Neural cell (in vitro differentiated cells): ENCODE measurements around the gene LPIN1. TPM values are rescaled to one million over a fixed set of nuclear protein-coding genes. Genes with fewer than 3 reads are reported as not detected.

Experiments used
- H2AFZ ChIP-seq: fragments of 200-600, 300-800 bp; sonication (generic), shearing (Covaris generic); 2 replicates; pipeline ENCODE4 v1.6.0; 2014; ENCODE audit warnings: low read depth, mild to moderate bottlenecking, antibody characterized with exemption, low read length, moderate library complexity
- H3F3A ChIP-seq: fragments of 200-600 bp; shearing (Covaris generic); 2 replicates; pipeline ENCODE4 v1.6.1; 2016; ENCODE audit warnings: mild to moderate bottlenecking, moderate library complexity, mixed read lengths, antibody characterized with exemption, low read length; ENCODE audit not compliant: insufficient read depth, poor library complexity, severe bottlenecking
- H3K27ac ChIP-seq: fragments of 200-600, 300-800 bp; sonication (generic), shearing (Covaris generic); 2 replicates; pipeline ENCODE4 v1.5.1; 2014; ENCODE audit warnings: mild to moderate bottlenecking, low read length, moderate library complexity
- H3K27me3 ChIP-seq: fragments of 300-800, 200-600 bp; sonication (generic), shearing (Covaris generic); 2 replicates; pipeline ENCODE4 v1.6.0; 2014; ENCODE audit warnings: mild to moderate bottlenecking, low read depth, low read length, moderate library complexity; ENCODE audit not compliant: insufficient read depth
- H3K36me3 ChIP-seq: fragments of 300-800, 200-600 bp; sonication (generic), shearing (Covaris generic); 2 replicates; pipeline ENCODE4 v1.5.1; 2014; ENCODE audit warnings: mild to moderate bottlenecking, antibody characterized with exemption, low read length, moderate library complexity; ENCODE audit not compliant: insufficient read depth
- H3K4me2 ChIP-seq: fragments of 300-800, 200-600 bp; sonication (generic), shearing (Covaris generic); 2 replicates; pipeline ENCODE4 v1.6.0; 2014; ENCODE audit warnings: mild to moderate bottlenecking, low read length
- H3K4me3 ChIP-seq: fragments of 300-800, 200-600 bp; sonication (generic), shearing (Covaris generic); 2 replicates; pipeline ENCODE4 v1.5.1; 2014; ENCODE audit warnings: mild to moderate bottlenecking, low read length, moderate library complexity
- H3K79me2 ChIP-seq: fragments of 200-600 bp; shearing (Covaris generic); replicated peaks from 2 replicates; pipeline ENCODE4 v1.6.0; 2014; ENCODE audit warnings: mild to moderate bottlenecking, low read length, moderate library complexity; ENCODE audit not compliant: insufficient read depth
- H3K9ac ChIP-seq: fragments of 300-800, 200-600 bp; sonication (generic), shearing (Covaris generic); 2 replicates; pipeline ENCODE4 v1.6.1; 2016; ENCODE audit warnings: mild to moderate bottlenecking, low read length, mixed read lengths
- H3K9me2 ChIP-seq: fragments of 200-600 bp; shearing (Covaris generic); 2 replicates; pipeline ENCODE4 v1.6.1; 2016; ENCODE audit warnings: mild to moderate bottlenecking, low read length, mixed read lengths; ENCODE audit not compliant: insufficient read depth
- H3K9me3 ChIP-seq: fragments of 200-600, 300-800 bp; sonication (generic), shearing (Covaris generic); 2 replicates; pipeline ENCODE4 v1.6.1; 2016; ENCODE audit warnings: mild to moderate bottlenecking, mixed run types, low read length, moderate library complexity, mixed read lengths
- H4K20me1 ChIP-seq: fragments of 200-600 bp; shearing (Covaris generic); 2 replicates; pipeline ENCODE4 v1.6.1; 2016; ENCODE audit warnings: mild to moderate bottlenecking, mixed run types; ENCODE audit not compliant: insufficient read depth
- EP300 ChIP-seq: fragments of 450-650 bp; conservative IDR thresholded peaks from 2 replicates; pipeline ENCODE4 v1.6.1; 2014; ENCODE audit warnings: antibody characterized with exemption, mild to moderate bottlenecking, moderate library complexity; ENCODE audit not compliant: poor library complexity, severe bottlenecking
- EZH2 ChIP-seq: fragments of 200-600, 300-800 bp; shearing (Covaris generic), sonication (generic); IDR thresholded peaks from 2 replicates; pipeline ENCODE4 v1.6.1; 2014; ENCODE audit warnings: antibody characterized with exemption, low read length, borderline replicate concordance, mild to moderate bottlenecking; ENCODE audit not compliant: insufficient read depth, poor library complexity, severe bottlenecking
- MXI1 ChIP-seq: fragments of 450-650 bp; conservative IDR thresholded peaks from 2 replicates; pipeline ENCODE4 v1.6.1; 2014; ENCODE audit warnings: antibody characterized with exemption, mild to moderate bottlenecking; ENCODE audit not compliant: poor library complexity, severe bottlenecking
- POLR2AphosphoS5 ChIP-seq: IDR thresholded peaks from 2 replicates; pipeline ENCODE4 v1.6.1; 2012
- RAD21 ChIP-seq: fragments of 450-650 bp; conservative IDR thresholded peaks from 2 replicates; pipeline ENCODE4 v1.6.1; 2014; ENCODE audit warnings: antibody characterized with exemption, mild to moderate bottlenecking, moderate library complexity
- REST ChIP-seq: IDR thresholded peaks from 2 replicates; pipeline ENCODE4 v1.6.1; 2012; ENCODE audit warnings: borderline replicate concordance
- SMC3 ChIP-seq: fragments of 450-650 bp; conservative IDR thresholded peaks from 2 replicates; pipeline ENCODE4 v1.6.1; 2014; ENCODE audit warnings: antibody characterized with exemption, mild to moderate bottlenecking, moderate library complexity; ENCODE audit not compliant: poor library complexity
- TAF1 ChIP-seq: IDR thresholded peaks from 2 replicates; pipeline ENCODE4 v1.6.1; 2012; ENCODE audit warnings: low read depth
- polyA plus RNA-seq: library from polyadenylated mRNA; depleted of rRNA; stranded (reverse); fragments of >200 nt; gene quantifications from 2 replicates; pipeline ENCODE4 v1.2.3, GENCODE V29; 2014
- TF ChIP-seq, protein P1 (sequence below): fragments of 450-650 bp; IDR thresholded peaks from 2 replicates; pipeline ENCODE4 v1.5.1; 2014; ENCODE audit warnings: antibody characterized with exemption, mild to moderate bottlenecking, moderate library complexity; ENCODE audit not compliant: poor library complexity, severe bottlenecking

LPIN1 gene
- polyA plus RNA-seq, 1 donor from 2014 or later, result 47.5 TPM

DNA sequence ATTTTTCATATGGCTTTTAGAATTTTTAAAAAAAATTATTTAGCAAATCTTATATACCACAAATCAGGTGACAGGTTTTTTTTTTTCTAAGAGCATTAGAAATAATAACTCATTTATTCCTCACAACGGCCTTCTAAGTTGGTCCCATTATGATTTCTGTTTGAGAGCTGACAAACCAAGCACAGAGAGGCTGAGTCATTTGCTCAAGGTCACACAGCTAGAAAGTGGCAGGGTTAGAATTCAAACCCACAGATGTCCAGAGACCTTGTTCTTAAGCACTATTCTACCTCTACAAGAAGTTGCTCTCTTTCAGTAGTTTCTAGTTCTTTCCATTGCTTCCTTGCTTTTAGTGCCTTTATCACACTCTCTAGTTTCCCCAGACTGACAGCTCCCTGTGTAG, 28.8 kb upstream of the LPIN1 start:
- Histone ChIP-seq H3F3A (no peaks in the 10 kb centered on the region), H3K4me3 (no peak overlapping the region), H3K36me3 (no peaks in the 10 kb centered on the region), H4K20me1 (no peaks in the 10 kb centered on the region), H3K9ac (no peak overlapping the region), H3K9me3 (no peaks in the 10 kb centered on the region), H3K27me3 (no peaks in the 10 kb centered on the region), H3K79me2 (no peaks in the 10 kb centered on the region), H2AFZ (no peak overlapping the region), H3K27ac (no peak overlapping the region), H3K4me2 (no peak overlapping the region), H3K9me2 (no peaks in the 10 kb centered on the region)
- no peak for TF ChIP-seq EZH2
- TF ChIP-seq POLR2AphosphoS5, result no peak
- TF ChIP-seq EP300, result no peak
- TF ChIP-seq RAD21, result no peak
- no peak for TF ChIP-seq SMC3
- no peak for TF ChIP-seq TAF1
- TF ChIP-seq, protein P1, sequence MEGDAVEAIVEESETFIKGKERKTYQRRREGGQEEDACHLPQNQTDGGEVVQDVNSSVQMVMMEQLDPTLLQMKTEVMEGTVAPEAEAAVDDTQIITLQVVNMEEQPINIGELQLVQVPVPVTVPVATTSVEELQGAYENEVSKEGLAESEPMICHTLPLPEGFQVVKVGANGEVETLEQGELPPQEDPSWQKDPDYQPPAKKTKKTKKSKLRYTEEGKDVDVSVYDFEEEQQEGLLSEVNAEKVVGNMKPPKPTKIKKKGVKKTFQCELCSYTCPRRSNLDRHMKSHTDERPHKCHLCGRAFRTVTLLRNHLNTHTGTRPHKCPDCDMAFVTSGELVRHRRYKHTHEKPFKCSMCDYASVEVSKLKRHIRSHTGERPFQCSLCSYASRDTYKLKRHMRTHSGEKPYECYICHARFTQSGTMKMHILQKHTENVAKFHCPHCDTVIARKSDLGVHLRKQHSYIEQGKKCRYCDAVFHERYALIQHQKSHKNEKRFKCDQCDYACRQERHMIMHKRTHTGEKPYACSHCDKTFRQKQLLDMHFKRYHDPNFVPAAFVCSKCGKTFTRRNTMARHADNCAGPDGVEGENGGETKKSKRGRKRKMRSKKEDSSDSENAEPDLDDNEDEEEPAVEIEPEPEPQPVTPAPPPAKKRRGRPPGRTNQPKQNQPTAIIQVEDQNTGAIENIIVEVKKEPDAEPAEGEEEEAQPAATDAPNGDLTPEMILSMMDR, result no peak
- no peak for TF ChIP-seq MXI1
- no peak for TF ChIP-seq REST

DNA sequence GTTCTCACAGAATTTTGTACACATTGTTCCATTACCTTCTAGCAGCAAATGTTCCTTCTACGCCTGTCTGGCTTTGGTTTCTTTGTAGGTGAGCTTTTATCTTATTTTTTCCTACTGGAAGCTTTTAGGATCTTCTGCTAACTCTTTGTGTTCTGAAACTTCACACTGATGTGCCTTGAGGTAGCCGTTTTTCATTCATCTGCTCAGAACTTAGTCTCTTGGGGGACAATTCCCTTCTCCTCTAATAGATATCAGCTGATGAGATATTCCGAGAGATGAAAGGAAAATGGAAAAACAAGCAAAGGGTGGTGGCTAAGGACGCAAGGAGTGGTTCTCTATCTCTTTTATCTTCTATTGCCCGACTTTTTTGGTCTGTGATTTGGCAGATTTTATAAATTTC, 27.8 kb upstream of the LPIN1 start:
- Histone ChIP-seq H3K79me2 (no peaks in the 10 kb centered on the region), H3F3A (no peaks in the 10 kb centered on the region), H4K20me1 (no peaks in the 10 kb centered on the region), H3K9ac (no peak overlapping the region), H3K36me3 (no peaks in the 10 kb centered on the region), H3K4me2 (no peak overlapping the region), H3K27me3 (no peaks in the 10 kb centered on the region), H3K27ac (no peak overlapping the region), H3K9me3 (no peaks in the 10 kb centered on the region), H3K9me2 (no peaks in the 10 kb centered on the region), H3K4me3 (no peak overlapping the region), H2AFZ (no peak overlapping the region)
- TF ChIP-seq REST (no peak), EP300 (no peak), RAD21 (no peak), MXI1 (no peak), SMC3 (no peak), POLR2AphosphoS5 (no peak), EZH2 (no peak), TAF1 (no peak)
- TF ChIP-seq, protein P1, result no peak
